A549 treated with DMSO at 1 μM for 4 hours (cell line): ENCODE data around the gene CACNA1E. TPM values are rescaled to one million over a fixed set of nuclear protein-coding genes. Genes with fewer than 3 reads are reported as not detected.

Experiments used
- total RNA-seq: library from RNA; stranded (reverse); fragments of 200-300 nt; extraction: Qiagen RNA extraction; gene quantifications from 5 replicates; pipeline ENCODE4 v1.2.3, GENCODE V29; 2022; ENCODE audit warnings: low read depth

CACNA1E gene
- 0.01 TPM in 1 of 5 replicates, not detected in the others for total RNA-seq

DNA sequence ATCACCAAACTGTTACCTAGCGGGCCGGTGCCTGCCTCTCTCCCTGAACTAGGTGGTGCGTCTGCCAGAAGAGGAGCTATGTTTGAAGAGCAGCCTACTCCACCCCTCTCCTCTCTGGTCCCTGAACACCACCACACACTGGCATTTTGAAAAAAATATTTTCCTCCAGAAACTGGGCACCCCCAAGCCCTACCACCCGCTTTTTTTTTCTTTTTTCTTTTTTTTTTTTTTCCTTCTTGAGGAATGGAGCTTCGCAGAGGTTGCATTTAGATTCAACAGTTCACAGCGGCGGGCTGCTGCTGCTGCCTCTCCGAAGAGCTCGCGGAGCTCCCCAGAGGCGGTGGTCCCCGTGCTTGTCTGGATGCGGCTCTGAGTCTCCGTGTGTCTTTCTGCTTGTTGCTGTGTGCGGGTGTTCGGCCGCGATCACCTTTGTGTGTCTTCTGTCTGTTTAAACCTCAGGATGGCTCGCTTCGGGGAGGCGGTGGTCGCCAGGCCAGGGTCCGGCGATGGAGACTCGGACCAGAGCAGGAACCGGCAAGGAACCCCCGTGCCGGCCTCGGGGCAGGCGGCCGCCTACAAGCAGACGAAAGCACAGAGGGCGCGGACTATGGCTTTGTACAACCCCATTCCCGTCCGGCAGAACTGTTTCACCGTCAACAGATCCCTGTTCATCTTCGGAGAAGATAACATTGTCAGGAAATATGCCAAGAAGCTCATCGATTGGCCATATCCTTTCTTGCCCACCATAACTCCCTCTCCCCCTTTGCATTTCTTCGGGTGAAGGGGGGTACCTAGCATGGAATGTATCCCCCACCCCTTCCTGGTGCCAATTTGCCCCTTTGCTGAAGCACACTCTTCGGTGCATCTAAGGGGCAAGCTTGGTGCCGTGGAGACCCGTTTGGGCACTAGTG is at the start of gene CACNA1E:
TSS of gene CACNA1E (plus strand) at position 233 of the 911 bp plus-strand sequence. CDS start at position 461, 228 bp downstream.

